K562 (cell line): Measurements from ENCODE around the gene SAE1. TPM values are rescaled to one million over a fixed set of nuclear protein-coding genes. Genes with fewer than 3 reads are reported as not detected.

ENCODE experiments used
- ATAC-seq: fragments of 200-7000 bp; cut with Tn5 transposase; 3 replicates; pipeline ENCODE4 v1.9.1; 2020; ENCODE audit warnings: moderate library complexity
- BruUV-seq: library from RNA; stranded (reverse); fragments of 400-500 nt; replicated peaks from 2 replicates; lab custom pipeline; 2021; lab: Mats Ljungman, UMichigan
- CTCF ChIA-PET: fragments of 300-600 bp; formaldehyde crosslinking; extraction: SDS; loops from one replicate; lab custom pipeline; 2021; ENCODE audit warnings: low intra/inter-chr PET ratio; lab: Yijun Ruan, JAX
- POLR2A ChIA-PET: fragments of 300-600, 350-650 bp; sonication (Branson Sonifier 250); formaldehyde crosslinking; extraction: SDS; loops from one replicate; lab custom pipeline; 2021; ENCODE audit warnings: antibody characterized with exemption, inconsistent platforms; lab: Yijun Ruan, JAX
- DNase-seq, 4 experiments: peaks; one replicate each; pipeline versions ENCODE4 v3.0.0 to v3.0.0-alpha.2; 2011 to 2018; ENCODE audit warnings: low spot score in 3 of 4, mixed read lengths in 3 of 4; ENCODE audit errors: extremely low read depth in 1 of 4
- FAIRE-seq: peaks from 2 replicates; lab custom pipeline; 2011; peaks lifted over from hg19 to GRCh38; lab: Jason Lieb, UNC
- H2AFZ ChIP-seq: 2 replicates; pipeline ENCODE4 v1.6.0; 2011; ENCODE audit warnings: low read depth, low read length, control low read depth, inconsistent platforms
- H3K27ac ChIP-seq: fragments of 200-600 bp; 3 replicates; pipeline ENCODE4 v1.8.0; 2011; ENCODE audit warnings: low read depth, mild to moderate bottlenecking, control low read depth, inconsistent platforms, low read length, moderate library complexity, mixed read lengths; ENCODE audit errors: extremely low read depth
- H3K27me3 ChIP-seq, 2 experiments: fragments of 300-600 bp in 1 of 2; 2 replicates in 1 of 2; 3 replicates in 1 of 2; pipeline versions ENCODE4 v1.6.0 to v1.8.0; 2011; ENCODE audit warnings: inconsistent platforms in 2 of 2, low read length in 2 of 2, mild to moderate bottlenecking in 1 of 2, mixed read lengths in 1 of 2, moderate library complexity in 1 of 2; ENCODE audit not compliant: control insufficient read depth in 2 of 2, insufficient read depth in 2 of 2
- H3K36me3 ChIP-seq: fragments of 300-600 bp; 3 replicates; pipeline ENCODE4 v1.8.0; 2011; ENCODE audit warnings: mild to moderate bottlenecking, low read length, inconsistent platforms; ENCODE audit not compliant: control insufficient read depth, insufficient read depth
- H3K4me1 ChIP-seq, 2 experiments: fragments of 200-600 bp in 1 of 2; replicated peaks in 1 of 2; 2 replicates in 1 of 2; 3 replicates in 1 of 2; pipeline versions ENCODE4 v1.5.1 to v1.8.0; 2011; ENCODE audit warnings: inconsistent platforms in 2 of 2, low read length in 2 of 2, mild to moderate bottlenecking in 1 of 2, mixed read lengths in 1 of 2, moderate library complexity in 1 of 2; ENCODE audit not compliant: control insufficient read depth in 2 of 2, insufficient read depth in 2 of 2
- H3K4me2 ChIP-seq: 2 replicates; pipeline ENCODE4 v1.6.1; 2011; ENCODE audit warnings: low read length, control low read depth, inconsistent platforms, mixed read lengths; ENCODE audit not compliant: insufficient read depth
- H3K4me3 ChIP-seq: fragments of 200-600 bp; sonication (generic), shearing (Covaris generic); 2 replicates; pipeline ENCODE4 v1.5.1; 2016; ENCODE audit warnings: control low read depth, inconsistent platforms
- H3K79me2 ChIP-seq: fragments of 200-600 bp; 3 replicates; pipeline ENCODE4 v1.8.0; 2011; ENCODE audit warnings: low read length, inconsistent platforms; ENCODE audit not compliant: control insufficient read depth, insufficient read depth
- H3K9ac ChIP-seq, 2 experiments: 2 replicates each; pipeline versions ENCODE4 v1.6.0 to v1.6.1; 2011; ENCODE audit warnings: low read depth in 2 of 2, low read length in 2 of 2, control low read depth in 1 of 2, inconsistent platforms in 1 of 2, mild to moderate bottlenecking in 1 of 2, mixed read lengths in 1 of 2; ENCODE audit not compliant: insufficient read depth in 1 of 2
- H3K9me1 ChIP-seq: one replicate; pipeline ENCODE4 v1.6.0; 2011; ENCODE audit warnings: inconsistent platforms, mild to moderate bottlenecking, low read length, moderate library complexity; ENCODE audit not compliant: control insufficient read depth, insufficient read depth
- H3K9me3 ChIP-seq: replicated peaks from 2 replicates; pipeline ENCODE4 v1.5.1; 2011; ENCODE audit warnings: low read depth, low read length, inconsistent platforms; ENCODE audit not compliant: control insufficient read depth, insufficient read depth
- H4K20me1 ChIP-seq: replicated peaks from 2 replicates; pipeline ENCODE4 v1.6.1; 2011; ENCODE audit warnings: low read length, inconsistent platforms, mixed read lengths; ENCODE audit not compliant: control insufficient read depth, insufficient read depth
- ARID1B ChIP-seq: fragments of 450-650 bp; IDR thresholded peaks from 2 replicates; pipeline ENCODE4 v1.6.1; 2016; ENCODE audit warnings: antibody characterized with exemption, mild to moderate bottlenecking, inconsistent platforms
- POLR2A ChIP-seq: fragments of 450-650 bp; conservative IDR thresholded peaks from 2 replicates; pipeline ENCODE4 v1.6.1; 2016
- RCOR1 ChIP-seq, 2 experiments: IDR thresholded peaks; 2 replicates each; pipeline ENCODE4 v1.6.1; 2012; ENCODE audit warnings: low read depth in 2 of 2, low read length in 2 of 2, borderline replicate concordance in 1 of 2, improper control_type of control experiment in 1 of 2
- ZNF140 ChIP-seq: fragments of 250-450 bp; sonication (Bioruptor Pico); IDR thresholded peaks from 2 replicates; pipeline ENCODE4 v1.8.0; 2021; ENCODE audit warnings: moderate library complexity, mild to moderate bottlenecking, inconsistent platforms
- ZNF318 ChIP-seq, 2 experiments: fragments of 450-650 bp; IDR thresholded peaks; 2 replicates each; pipeline ENCODE4 v1.6.1; 2016; ENCODE audit warnings: mild to moderate bottlenecking in 2 of 2, borderline replicate concordance in 1 of 2, low read depth in 1 of 2, moderate library complexity in 1 of 2
- ZNF408 ChIP-seq: fragments of 250-450 bp; sonication (Bioruptor Pico); IDR thresholded peaks from 2 replicates; pipeline ENCODE4 v1.4.0; 2020; ENCODE audit warnings: low read depth, mild to moderate bottlenecking, moderate library complexity
- WGBS: fragments of 100-300 bp; shearing (Covaris generic); methylation state at CpG from one replicate; pipeline ENCODE4 v1.1.6; 2016; ENCODE audit warnings: low coverage, mixed read lengths; ENCODE audit not compliant: insufficient coverage; ENCODE audit errors: missing lambda C conversion rate; 5-methylcytosine and 5-hydroxymethylcytosine counted together
- in situ Hi-C: fragments of 300-500 bp; cut with MboI; formaldehyde crosslinking; loops from 4 replicates; pipeline ENCODE4 v1.15.0; 2018; ENCODE audit warnings: inconsistent platforms, mixed read lengths
- intact Hi-C: fragments of 100-400 bp; cut with micrococcal nuclease; formaldehyde crosslinking; loops from 2 replicates; pipeline ENCODE4 v1.14.2; 2022
- polyA plus RNA-seq, 8 experiments: library from polyadenylated mRNA; depleted of rRNA in 4 of 8; stranded (reverse) in 5 of 8; unstranded in 3 of 8; fragments of >200 nt; fragmentation: Nextera tagmentation in 2 of 8; fragmentation: Illumina TruSeq in 1 of 8; extraction: Ambion mirVana in 2 of 8; extraction: Trizol in 1 of 8; gene quantifications; 2 replicates each; pipeline versions ENCODE4 v1.2.1 to v1.2.3, GENCODE V29; 2011 to 2014; ENCODE audit warnings: inconsistent platforms in 1 of 8, missing spikeins in 1 of 8
- total RNA-seq, 7 experiments: library from RNA; depleted of rRNA in 6 of 7; stranded (reverse); fragments of >200 nt in 6 of 7; fragmentation: Illumina TruSeq in 2 of 7; extraction: Trizol in 2 of 7; gene quantifications; 2 replicates each; pipeline versions ENCODE4 v1.2.1 to v1.2.3, GENCODE V29; 2011 to 2021; ENCODE audit warnings: low replicate concordance in 1 of 7
- TF ChIP-seq, protein P1 (sequence below): fragments of 450-650 bp; IDR thresholded peaks from 2 replicates; pipeline ENCODE4 v1.6.1; 2018; ENCODE audit warnings: mild to moderate bottlenecking, low read depth; ENCODE audit not compliant: partially characterized antibody
- TF ChIP-seq, protein P2 (sequence below): fragments of 450-650 bp; conservative IDR thresholded peaks from 2 replicates; pipeline ENCODE4 v1.6.1; 2016; ENCODE audit warnings: missing genetic modification characterization, low read depth, mild to moderate bottlenecking, missing compliant biosample characterization, moderate library complexity

SAE1 gene
- total and polyA plus RNA-seq, 9 of the 15 experiments (the other 6 are each of a cell fraction or from before 2014, with no cell fraction given): 82.8 to 299 (median 217) TPM

DNA sequence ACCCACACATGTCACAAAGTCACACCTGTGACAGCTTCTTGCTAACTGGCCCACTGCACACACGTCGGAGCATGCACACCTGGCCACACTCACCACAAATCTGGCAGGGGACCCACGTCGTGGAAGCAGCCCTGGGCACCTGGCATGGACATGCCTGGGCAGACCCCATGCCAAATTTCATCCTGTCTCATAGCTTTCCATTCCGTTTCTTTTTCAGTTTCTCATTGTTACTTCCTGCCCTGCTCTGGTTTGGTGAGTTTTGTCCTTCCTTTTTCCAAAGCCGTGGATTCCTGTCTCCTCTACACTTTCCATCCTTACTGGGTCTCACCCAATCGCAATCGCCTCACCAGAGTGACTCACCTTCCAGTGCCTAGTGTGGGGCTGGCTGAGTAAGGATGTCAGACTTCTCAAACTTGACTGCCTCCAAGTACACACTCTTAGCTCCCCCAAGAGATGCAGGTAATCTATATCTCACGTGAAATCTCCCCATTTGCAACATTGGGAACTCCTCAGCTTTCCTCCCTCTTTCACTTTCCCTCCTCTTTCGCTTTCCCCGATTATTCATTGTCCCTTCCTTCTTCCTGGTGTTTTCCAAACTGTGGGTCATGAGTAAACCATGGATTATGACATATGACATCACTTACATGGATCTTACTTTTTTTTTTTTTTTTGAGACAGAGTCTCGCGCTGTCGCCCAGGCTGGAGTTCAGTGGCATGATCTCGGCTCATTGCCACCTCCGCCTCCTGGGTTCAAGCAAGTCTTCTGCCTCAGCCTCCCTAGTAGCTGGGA, 102.0 kb downstream of the SAE1 start:
- peak overlapping the region in 1 of 2 experiments; percentile 82; a peak in 2 of 4 replicates for H3K9ac ChIP-seq
- no peak overlapping the region for H3K27ac ChIP-seq
- no peaks in the 10 kb centered on the region for H3K9me1 ChIP-seq
- 46% methylated on average over 16 of the region's 16 CpGs for whole genome bisulfite sequencing
- peaks cover 20 to 54% of the 10 kb centered on the region in 2 experiments for H3K4me1 ChIP-seq
- intact Hi-C loops: no loop called here
- peak overlapping the region; percentile 14; the same call in 1 of the 2 replicates for H3K4me2 ChIP-seq
- ChIA-PET CTCF (interaction anchor here (0.7 kb wide), 1 partner anchor 12 kb away, joined by 3 read pairs; no protein-coding TSS in a partner anchor), POLR2A (interaction anchor here (0.7 to 2.9 kb wide), 5 partner anchors 10 to 1186 kb away, joined by 3 to 12 read pairs (median 5); partner anchors contain the start of gene INAFM1)
- in situ Hi-C loops: no loop called here
- H3K36me3 ChIP-seq: no peaks in the 10 kb centered on the region
- ATAC-seq (no peak), FAIRE-seq (no peak), DNase-seq (peak in 1 of 4 experiments; percentile 6)
- H4K20me1 ChIP-seq: peaks cover 17% of the 10 kb centered on the region; the same call in 1 of the 2 replicates
- H3K27me3 ChIP-seq: no peaks in the 10 kb centered on the region; a peak in 1 of 5 replicates
- no peaks in the 10 kb centered on the region for H3K9me3 ChIP-seq
- BruUV-seq: no TSS peak
- H3K79me2 ChIP-seq: peaks cover 30% of the 10 kb centered on the region
- H3K4me3 ChIP-seq: no peak overlapping the region
- 0 out of 2 replicates have a peak overlapping the region, but pooled peaks have one; percentile 36 for H2AFZ ChIP-seq
- TF ChIP-seq, protein P1, sequence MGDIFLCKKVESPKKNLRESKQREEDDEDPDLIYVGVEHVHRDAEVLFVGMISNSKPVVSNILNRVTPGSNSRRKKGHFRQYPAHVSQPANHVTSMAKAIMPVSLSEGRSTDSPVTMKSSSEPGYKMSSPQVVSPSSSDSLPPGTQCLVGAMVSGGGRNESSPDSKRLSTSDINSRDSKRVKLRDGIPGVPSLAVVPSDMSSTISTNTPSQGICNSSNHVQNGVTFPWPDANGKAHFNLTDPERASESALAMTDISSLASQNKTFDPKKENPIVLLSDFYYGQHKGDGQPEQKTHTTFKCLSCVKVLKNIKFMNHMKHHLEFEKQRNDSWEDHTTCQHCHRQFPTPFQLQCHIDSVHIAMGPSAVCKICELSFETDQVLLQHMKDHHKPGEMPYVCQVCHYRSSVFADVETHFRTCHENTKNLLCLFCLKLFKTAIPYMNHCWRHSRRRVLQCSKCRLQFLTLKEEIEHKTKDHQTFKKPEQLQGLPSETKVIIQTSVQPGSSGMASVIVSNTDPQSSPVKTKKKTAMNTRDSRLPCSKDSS: no peak
- TF ChIP-seq, protein P2, sequence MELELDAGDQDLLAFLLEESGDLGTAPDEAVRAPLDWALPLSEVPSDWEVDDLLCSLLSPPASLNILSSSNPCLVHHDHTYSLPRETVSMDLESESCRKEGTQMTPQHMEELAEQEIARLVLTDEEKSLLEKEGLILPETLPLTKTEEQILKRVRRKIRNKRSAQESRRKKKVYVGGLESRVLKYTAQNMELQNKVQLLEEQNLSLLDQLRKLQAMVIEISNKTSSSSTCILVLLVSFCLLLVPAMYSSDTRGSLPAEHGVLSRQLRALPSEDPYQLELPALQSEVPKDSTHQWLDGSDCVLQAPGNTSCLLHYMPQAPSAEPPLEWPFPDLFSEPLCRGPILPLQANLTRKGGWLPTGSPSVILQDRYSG (tag): no peak
- no peak for TF ChIP-seq POLR2A
- TF ChIP-seq RCOR1 (IDR thresholded peaks at IDR 0.05; ENCODE audit: borderline replicate concordance in 1 of 2, low read depth in 2 of 2, low read length in 2 of 2): 0 out of 4 replicates have a peak, but pooled peaks of 1 of the 2 experiments have one; percentile 7
- TF ChIP-seq ZNF318 (IDR thresholded peaks at IDR 0.05; ENCODE audit: borderline replicate concordance in 1 of 2, low read depth in 1 of 2): 0 out of 4 replicates have a peak, but pooled peaks of 1 of the 2 experiments have one; percentile 30
- no peak for TF ChIP-seq ZNF140 (CRISPR knock-in tag)
- TF ChIP-seq ZNF408 (CRISPR knock-in tag): no peak
- peak; percentile 40 for TF ChIP-seq ARID1B
